ENCODE measurements around the gene SERPINA3. TPM values are rescaled to one million over a fixed set of nuclear protein-coding genes. Genes with fewer than 3 reads are reported as not detected.

SERPINA3 gene
- total RNA-seq, 1 experiment from 2014 or later, result not detected

GRCh38 chr14:94611179-94611578, 1.0 kb upstream of the SERPINA3 start:
- H3K4me2 ChIP-seq (ENCODE audit: low read length), result no peak overlapping the region
- H3K4me1 ChIP-seq (ENCODE audit: insufficient read depth, low read length), result no peaks in the 10 kb centered on the region
- intact Hi-C loops (cut with micrococcal nuclease), result no loop called here
- no peaks in the 10 kb centered on the region for H3K79me2 ChIP-seq (ENCODE audit: low read length)
- no peaks in the 10 kb centered on the region for H4K20me1 ChIP-seq (ENCODE audit: low read length)
- H3F3A ChIP-seq (ENCODE audit: low read length, unreplicated experiment), result no peaks in the 10 kb centered on the region
- CTCF ChIA-PET, result no interaction called here
- no peak overlapping the region for H3K4me3 ChIP-seq (ENCODE audit: low read length)
- POLR2A ChIA-PET (ENCODE audit: unreplicated experiment), result no interaction called here
- BruUV-seq (replicated peaks), result no TSS peak
- no peak overlapping the region for H3K9ac ChIP-seq (ENCODE audit: low read length)
- TF ChIP-seq EZH2 (IDR thresholded peaks at IDR 0.05; ENCODE audit: low read length, unreplicated experiment), result no peak
- no peak for TF ChIP-seq EZH2phosphoT487 (IDR thresholded peaks at IDR 0.05; ENCODE audit: borderline replicate concordance, low read length)
- no peak for TF ChIP-seq CTCF (conservative IDR thresholded peaks at IDR 0.05; ENCODE audit: low read depth, low read length)
- no peaks in the 10 kb centered on the region for H3K9me2 ChIP-seq (replicated peaks; ENCODE audit: low read length)
- no peak overlapping the region for H2AFZ ChIP-seq (ENCODE audit: low read length)
- ATAC-seq (no peak), DNase-seq (no peak)
- no peak overlapping the region for H3K27ac ChIP-seq (ENCODE audit: low read length)
- no peaks in the 10 kb centered on the region for H3K27me3 ChIP-seq (ENCODE audit: low read length)
- no peaks in the 10 kb centered on the region for H3K36me3 ChIP-seq (ENCODE audit: low read depth, low read length)
- H3K9me3 ChIP-seq (ENCODE audit: low read length), result no peaks in the 10 kb centered on the region

GRCh38 chr14:94612580-94613554, 676 bp downstream of the SERPINA3 start:
- Histone ChIP-seq H2AFZ (ENCODE audit: low read length) (no peak overlapping the region), H3K4me1 (ENCODE audit: insufficient read depth, low read length) (no peaks in the 10 kb centered on the region), H3K4me3 (ENCODE audit: low read length) (no peak overlapping the region), H3K27me3 (ENCODE audit: low read length) (no peaks in the 10 kb centered on the region), H3K4me2 (ENCODE audit: low read length) (no peak overlapping the region), H3K27ac (ENCODE audit: low read length) (no peak overlapping the region), H3K9me3 (ENCODE audit: low read length) (no peaks in the 10 kb centered on the region), H3K9me2 (replicated peaks; ENCODE audit: low read length) (no peaks in the 10 kb centered on the region), H3F3A (ENCODE audit: low read length, unreplicated experiment) (no peaks in the 10 kb centered on the region), H3K79me2 (ENCODE audit: low read length) (no peaks in the 10 kb centered on the region), H4K20me1 (ENCODE audit: low read length) (no peaks in the 10 kb centered on the region), H3K9ac (ENCODE audit: low read length) (no peak overlapping the region), H3K36me3 (ENCODE audit: low read depth, low read length) (no peaks in the 10 kb centered on the region)
- CTCF ChIA-PET, result no interaction called here
- DNase-seq (no peak), ATAC-seq (no peak)
- TF ChIP-seq CTCF (conservative IDR thresholded peaks at IDR 0.05; ENCODE audit: low read depth, low read length) (no peak), EZH2phosphoT487 (IDR thresholded peaks at IDR 0.05; ENCODE audit: borderline replicate concordance, low read length) (no peak), EZH2 (IDR thresholded peaks at IDR 0.05; ENCODE audit: low read length, unreplicated experiment) (no peak)
- intact Hi-C loops (cut with micrococcal nuclease), result no loop called here
- POLR2A ChIA-PET (ENCODE audit: unreplicated experiment), result no interaction called here
- no TSS peak for BruUV-seq (replicated peaks)
